Esophagus squamous epithelium (tissue), 5 donors: ENCODE data around the gene MGMT. TPM values are rescaled to one million over a fixed set of nuclear protein-coding genes. Genes with fewer than 3 reads are reported as not detected.

Experiments used
- DNase-seq: peaks from one replicate; lab custom pipeline; 2025; lab: John Stamatoyannopoulos, UW
- H3K27ac ChIP-seq, 4 donors: fragments of 200-600 bp; sonication (generic); one replicate each; pipeline ENCODE4 v1.5.1; 2016 to 2019; ENCODE audit warnings: mild to moderate bottlenecking in 1 of 4
- H3K27me3 ChIP-seq, 4 donors: fragments of 200-600 bp; sonication (generic); 1 replicate in 3 of 4; 2 replicates in 1 of 4; pipeline versions ENCODE4 v1.5.1 to v1.6.0; 2017 to 2021; ENCODE audit warnings: antibody characterized with exemption in 1 of 4
- H3K36me3 ChIP-seq, 3 donors: fragments of 200-600 bp; sonication (generic); one replicate each; pipeline ENCODE4 v1.5.1; 2016 to 2019
- H3K4me1 ChIP-seq, 3 donors: fragments of 200-600 bp; sonication (generic); one replicate each; pipeline ENCODE4 v1.5.1; 2017 to 2019
- H3K4me3 ChIP-seq, 4 donors: fragments of 200-600 bp; sonication (generic); 1 replicate in 3 of 4; 2 replicates in 1 of 4; pipeline ENCODE4 v1.5.1; 2016 to 2019; ENCODE audit warnings: mild to moderate bottlenecking in 2 of 4, moderate library complexity in 1 of 4
- H3K9me3 ChIP-seq, 3 donors: fragments of 200-600 bp; sonication (generic); one replicate each; pipeline ENCODE4 v1.5.1; 2016 to 2019
- POLR2A ChIP-seq, 4 donors: fragments of 450-650 bp; IDR thresholded peaks; one replicate each; pipeline ENCODE4 v1.6.1; 2017; ENCODE audit warnings: antibody characterized with exemption in 4 of 4, mild to moderate bottlenecking in 4 of 4, moderate library complexity in 3 of 4
- WGBS, 2 donors: methylation state at CpG; one replicate each; pipeline ENCODE4 v1.1.5; 2018; 5-methylcytosine and 5-hydroxymethylcytosine counted together
- intact Hi-C: fragments of 100-400 bp; cut with DNase I; formaldehyde crosslinking; loops from one replicate; pipeline ENCODE4 v1.15.0; 2022
- total RNA-seq, 4 donors: library from RNA; depleted of rRNA; stranded (reverse); fragments of >200 nt; gene quantifications; one replicate each; pipeline ENCODE4 v1.1.0, GENCODE V29; 2016
- TF ChIP-seq, protein P1 (sequence below), 6 experiments: fragments of 450-650 bp in 4 of 6; fragments of 200-600 bp in 2 of 6; sonication (generic) in 2 of 6; IDR thresholded peaks; one replicate each; pipeline ENCODE4 v1.5.1; 2016 to 2019; ENCODE audit warnings: antibody characterized with exemption in 6 of 6, mild to moderate bottlenecking in 4 of 6, moderate library complexity in 4 of 6
- donor health status: DM: yes; HTN: yes; CAD: no.

Gene MGMT
- total RNA-seq, 4 donors from 2014 or later: 15.6 to 28.8 (median 18.4) TPM

DNA sequence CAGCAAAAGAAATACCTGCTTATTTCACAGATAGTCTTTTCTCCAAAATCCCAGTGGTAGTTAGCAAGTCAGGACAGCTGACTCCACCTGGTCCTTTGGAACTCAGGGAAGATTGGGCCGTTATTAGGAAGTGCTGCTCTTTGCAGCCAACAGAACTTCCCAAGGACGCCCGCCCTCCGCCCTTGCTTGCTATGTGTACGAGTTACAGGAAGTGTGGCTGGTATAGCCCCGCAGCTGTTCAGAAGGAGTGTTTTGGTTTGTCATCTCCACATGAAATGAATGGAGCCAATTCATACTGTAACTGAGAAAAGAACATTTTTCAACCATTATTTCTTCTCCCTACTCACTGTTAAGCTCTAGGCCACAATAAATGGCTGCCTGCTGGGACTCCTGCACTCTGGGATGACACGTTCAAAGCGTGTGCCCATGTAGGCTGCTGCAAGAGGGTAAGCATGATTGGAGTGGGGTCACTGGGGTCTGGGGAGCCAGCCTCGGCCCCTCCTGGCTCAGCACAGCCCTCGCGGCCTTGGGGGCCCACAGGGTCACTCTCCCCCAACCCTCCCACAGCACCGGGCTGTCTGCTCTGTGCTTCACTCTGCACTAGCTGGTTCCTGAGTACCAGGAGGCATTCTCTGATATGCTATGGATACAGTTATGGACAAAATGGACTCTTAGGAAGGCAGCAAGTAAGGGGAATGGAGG lies 253.0 kb downstream of the MGMT start:
- Histone ChIP-seq H3K27ac (no peak overlapping the region), H3K4me1 (no peaks in the 10 kb centered on the region), H3K36me3 (peaks cover 0 to 9% (median 0%) of the 10 kb centered on the region in 3 donors), H3K27me3 (no peaks in the 10 kb centered on the region), H3K9me3 (peaks cover 0 to 8% (median 0%) of the 10 kb centered on the region in 3 donors), H3K4me3 (no peak overlapping the region)
- no peak for DNase-seq
- TF ChIP-seq, protein P1, sequence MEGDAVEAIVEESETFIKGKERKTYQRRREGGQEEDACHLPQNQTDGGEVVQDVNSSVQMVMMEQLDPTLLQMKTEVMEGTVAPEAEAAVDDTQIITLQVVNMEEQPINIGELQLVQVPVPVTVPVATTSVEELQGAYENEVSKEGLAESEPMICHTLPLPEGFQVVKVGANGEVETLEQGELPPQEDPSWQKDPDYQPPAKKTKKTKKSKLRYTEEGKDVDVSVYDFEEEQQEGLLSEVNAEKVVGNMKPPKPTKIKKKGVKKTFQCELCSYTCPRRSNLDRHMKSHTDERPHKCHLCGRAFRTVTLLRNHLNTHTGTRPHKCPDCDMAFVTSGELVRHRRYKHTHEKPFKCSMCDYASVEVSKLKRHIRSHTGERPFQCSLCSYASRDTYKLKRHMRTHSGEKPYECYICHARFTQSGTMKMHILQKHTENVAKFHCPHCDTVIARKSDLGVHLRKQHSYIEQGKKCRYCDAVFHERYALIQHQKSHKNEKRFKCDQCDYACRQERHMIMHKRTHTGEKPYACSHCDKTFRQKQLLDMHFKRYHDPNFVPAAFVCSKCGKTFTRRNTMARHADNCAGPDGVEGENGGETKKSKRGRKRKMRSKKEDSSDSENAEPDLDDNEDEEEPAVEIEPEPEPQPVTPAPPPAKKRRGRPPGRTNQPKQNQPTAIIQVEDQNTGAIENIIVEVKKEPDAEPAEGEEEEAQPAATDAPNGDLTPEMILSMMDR (IDR thresholded peaks at IDR 0.05): no peak
- TF ChIP-seq POLR2A (IDR thresholded peaks at IDR 0.05): no peak
- 78 to 85% methylated on average over 8 of the region's 12 CpGs for WGBS, 2 donors
- intact Hi-C loops: no loop called here

DNA sequence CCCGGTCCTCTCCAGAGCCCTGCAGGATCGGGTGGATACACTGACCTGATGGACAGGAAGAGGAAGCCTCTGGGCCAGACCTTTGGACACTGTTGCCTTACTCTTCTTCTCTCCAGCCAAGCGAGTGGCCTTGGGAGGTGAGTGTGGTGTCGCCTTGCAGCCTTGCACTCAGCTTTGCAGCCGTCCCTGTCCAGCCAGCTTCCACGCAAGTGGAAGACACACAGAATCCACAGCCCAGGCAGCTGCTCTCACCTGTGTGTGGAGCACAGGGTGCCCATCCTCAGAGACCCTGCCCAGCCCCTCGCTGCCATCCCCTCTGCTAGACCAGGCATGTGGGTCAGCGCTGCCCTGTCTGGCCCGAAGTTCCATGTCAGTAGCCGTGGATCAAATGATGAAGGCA lies 258.0 kb downstream of the MGMT start:
- no peak for TF ChIP-seq POLR2A (IDR thresholded peaks at IDR 0.05)
- TF ChIP-seq, protein P1 (IDR thresholded peaks at IDR 0.05): no peak
- Histone ChIP-seq H3K27me3 (no peaks in the 10 kb centered on the region), H3K4me1 (no peaks in the 10 kb centered on the region), H3K4me3 (no peak overlapping the region), H3K9me3 (peaks cover 0 to 9% (median 0%) of the 10 kb centered on the region in 3 donors), H3K27ac (no peak overlapping the region), H3K36me3 (peaks cover 0 to 9% (median 0%) of the 10 kb centered on the region in 3 donors)
- intact Hi-C loops: no loop called here
- DNase-seq: no peak
- 82 to 94% methylated on average over 5 to 8 of the region's 10 CpGs for WGBS, 2 donors

DNA sequence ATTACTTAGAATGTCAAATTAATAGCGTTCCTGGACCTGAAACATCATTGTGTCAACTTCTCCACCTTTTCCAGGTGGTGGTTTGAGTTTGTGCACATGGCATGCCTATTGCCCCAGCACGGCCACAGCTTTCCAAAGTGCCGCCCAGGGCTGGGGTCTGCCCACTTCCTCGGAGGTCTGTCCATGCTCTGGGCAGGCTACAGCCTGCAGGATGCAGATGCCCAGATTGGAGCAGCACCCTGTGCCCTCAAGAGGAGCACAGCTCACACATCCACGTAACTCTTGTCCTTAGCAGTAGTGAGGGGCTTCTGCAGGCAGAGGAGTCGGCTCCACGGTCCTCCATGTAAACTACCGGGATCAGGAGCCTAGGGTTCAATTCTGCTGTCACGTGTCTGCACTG lies 258.4 kb downstream of the MGMT start:
- Histone ChIP-seq H3K27me3 (no peaks in the 10 kb centered on the region), H3K27ac (no peak overlapping the region), H3K4me3 (no peak overlapping the region), H3K9me3 (peaks cover 0 to 9% (median 0%) of the 10 kb centered on the region in 3 donors), H3K4me1 (no peaks in the 10 kb centered on the region), H3K36me3 (peaks cover 0 to 5% (median 0%) of the 10 kb centered on the region in 3 donors)
- intact Hi-C loops: no loop called here
- TF ChIP-seq, protein P1 (IDR thresholded peaks at IDR 0.05): no peak
- no peak for DNase-seq
- 92 to 97% methylated on average over 6 to 9 of the region's 9 CpGs for WGBS, 2 donors

DNA sequence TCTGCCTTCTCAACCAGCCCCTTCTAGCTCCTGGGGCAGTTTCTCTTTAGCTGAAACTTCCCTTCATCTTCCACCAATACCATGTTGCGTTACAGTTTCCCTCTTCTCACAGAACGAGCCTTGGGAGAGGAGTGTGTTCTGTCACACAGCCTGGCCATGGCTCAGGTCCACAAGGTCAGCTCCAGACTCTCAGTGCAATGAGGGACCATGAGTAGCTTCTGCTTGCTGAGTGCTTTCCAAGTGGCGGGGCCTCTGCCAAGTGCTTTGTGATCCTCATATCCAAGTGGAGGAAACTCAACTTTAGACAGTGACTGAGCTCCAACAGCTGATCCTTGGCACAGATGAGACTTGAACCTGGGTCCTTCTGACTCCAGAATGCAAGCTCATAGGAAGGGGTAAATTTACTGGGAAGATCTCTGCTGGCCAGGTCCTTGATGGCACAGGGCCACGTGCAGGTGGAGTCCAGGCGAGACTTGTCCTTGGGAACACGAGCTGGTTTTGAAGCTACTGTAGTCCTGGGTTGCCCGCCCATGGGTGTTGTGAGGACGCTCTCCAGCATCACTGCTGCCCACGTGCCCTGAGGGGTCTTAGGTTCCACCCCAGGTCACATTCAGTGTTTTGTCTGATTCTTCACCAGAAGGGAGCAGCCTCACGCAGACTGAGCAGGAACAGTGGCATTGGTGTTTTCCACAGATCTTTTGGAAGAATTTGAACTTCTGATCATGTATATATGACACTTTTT lies 259.0 kb downstream of the MGMT start:
- Histone ChIP-seq H3K27me3 (no peaks in the 10 kb centered on the region), H3K9me3 (peaks cover 0 to 9% (median 0%) of the 10 kb centered on the region in 3 donors), H3K36me3 (no peaks in the 10 kb centered on the region), H3K27ac (no peak overlapping the region), H3K4me3 (no peak overlapping the region), H3K4me1 (no peaks in the 10 kb centered on the region)
- WGBS, 2 donors: 90 to 92% methylated on average over 2 to 7 of the region's 10 CpGs
- TF ChIP-seq, protein P1 (IDR thresholded peaks at IDR 0.05): no peak
- no peak for TF ChIP-seq POLR2A (IDR thresholded peaks at IDR 0.05)
- no peak for DNase-seq
- intact Hi-C loops: no loop called here

DNA sequence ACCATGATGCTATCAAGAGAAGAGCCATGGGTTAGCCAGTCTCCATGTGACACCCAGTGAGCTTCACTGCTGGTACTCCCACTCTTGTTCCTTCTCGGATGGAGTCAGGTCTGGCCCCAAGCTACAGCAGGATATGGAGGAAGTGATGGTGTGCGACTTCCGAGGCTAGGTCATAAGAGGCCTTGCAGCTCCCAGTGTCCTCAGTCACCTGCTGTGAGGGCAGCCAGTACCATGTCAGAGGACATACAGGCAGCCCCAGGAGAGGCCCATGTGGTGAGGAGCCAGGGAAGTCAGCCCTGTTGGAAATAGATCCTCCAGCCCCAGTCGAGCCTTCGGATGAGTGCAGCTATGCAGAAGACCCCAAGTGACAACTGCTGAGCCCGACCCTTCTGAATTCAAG lies 260.0 kb downstream of the MGMT start:
- no peaks in the 10 kb centered on the region for H3K4me1 ChIP-seq
- no peak for DNase-seq
- no peak overlapping the region for H3K4me3 ChIP-seq
- no peaks in the 10 kb centered on the region for H3K27me3 ChIP-seq
- TF ChIP-seq POLR2A (IDR thresholded peaks at IDR 0.05): no peak
- TF ChIP-seq, protein P1 (IDR thresholded peaks at IDR 0.05): no peak
- 76 to 88% methylated on average over 4 to 5 of the region's 6 CpGs for WGBS, 2 donors
- intact Hi-C loops: no loop called here
- no peak overlapping the region for H3K27ac ChIP-seq
- H3K9me3 ChIP-seq: peaks cover 0 to 9% (median 0%) of the 10 kb centered on the region in 3 donors
- no peaks in the 10 kb centered on the region for H3K36me3 ChIP-seq
